SK-N-SH (cell line): ENCODE data around the gene HPS5. TPM values are rescaled to one million over a fixed set of nuclear protein-coding genes. Genes with fewer than 3 reads are reported as not detected.
"Not testable (repeated sequence)": the region's sequence is repeated elsewhere in the genome, so short reads cannot be mapped to it uniquely, and the experiment has no call there.

Experiments
- CTCF ChIA-PET: fragments of 300-600, 350-600 bp; formaldehyde crosslinking; extraction: SDS; loops from one replicate; lab custom pipeline; 2021; lab: Yijun Ruan, JAX
- POLR2A ChIA-PET: fragments of 350-600 bp; sonication (Branson Sonifier 250); formaldehyde crosslinking; extraction: SDS; loops from one replicate; lab custom pipeline; 2020; ENCODE audit warnings: antibody characterized with exemption, inconsistent platforms; lab: Yijun Ruan, JAX
- DNase-seq: peaks from one replicate; pipeline ENCODE4 v3.0.0; 2012
- H2AFZ ChIP-seq: fragments of 200-600 bp; sonication (generic); 2 replicates; pipeline ENCODE4 v1.8.1; 2016; ENCODE audit warnings: antibody characterized with exemption, mild to moderate bottlenecking, low read depth
- H3F3A ChIP-seq: fragments of 200-600 bp; sonication (generic); replicated peaks from 2 replicates; pipeline ENCODE3; 2016; ENCODE audit warnings: antibody characterized with exemption, mild to moderate bottlenecking; ENCODE audit not compliant: insufficient read depth
- H3K27ac ChIP-seq, 2 experiments: fragments of 200-500 bp in 1 of 2; fragments of 200-600 bp in 1 of 2; sonication (Bioruptor generic) in 1 of 2; sonication (generic), shearing (Covaris generic) in 1 of 2; 2 replicates each; pipeline versions ENCODE4 v1.5.1 to v1.6.1; 2014 to 2016; ENCODE audit warnings: low read depth in 2 of 2, inconsistent platforms in 1 of 2, low read length in 1 of 2, mild to moderate bottlenecking in 1 of 2, mixed read lengths in 1 of 2
- H3K27me3 ChIP-seq: fragments of 200-600 bp; sonication (generic), shearing (Covaris generic); 2 replicates; pipeline ENCODE4 v1.6.1; 2016; ENCODE audit warnings: mixed run types; ENCODE audit not compliant: insufficient read depth
- H3K36me3 ChIP-seq, 2 experiments: fragments of 200-500 bp in 1 of 2; fragments of 200-600 bp in 1 of 2; sonication (Bioruptor generic) in 1 of 2; sonication (generic) in 1 of 2; replicated peaks in 1 of 2; 2 replicates each; pipeline versions ENCODE3 to v1.5.1; 2014 to 2016; ENCODE audit warnings: low read length in 1 of 2, mild to moderate bottlenecking in 1 of 2; ENCODE audit not compliant: insufficient read depth in 2 of 2, control insufficient read depth in 1 of 2
- H3K4me1 ChIP-seq, 2 experiments: fragments of 200-500 bp in 1 of 2; fragments of 200-600 bp in 1 of 2; sonication (Bioruptor generic) in 1 of 2; sonication (generic), shearing (Covaris generic) in 1 of 2; 2 replicates each; pipeline versions ENCODE4 v1.5.1 to v1.6.1; 2014 to 2016; ENCODE audit warnings: low read depth in 1 of 2, low read length in 1 of 2, mixed run types in 1 of 2; ENCODE audit not compliant: insufficient read depth in 2 of 2, control insufficient read depth in 1 of 2
- H3K4me2 ChIP-seq: fragments of 200-600 bp; sonication (generic), shearing (Covaris generic); 2 replicates; pipeline ENCODE4 v1.6.1; 2017; ENCODE audit warnings: mixed run types
- H3K4me3 ChIP-seq, 2 experiments: fragments of 200-500 bp in 1 of 2; fragments of 200-600 bp in 1 of 2; sonication (Bioruptor generic) in 1 of 2; sonication (generic), shearing (Covaris generic) in 1 of 2; 2 replicates each; pipeline versions ENCODE4 v1.5.1 to v1.8.1; 2014 to 2016; ENCODE audit warnings: low read depth in 2 of 2, inconsistent platforms in 1 of 2, low read length in 1 of 2, mild to moderate bottlenecking in 1 of 2, mixed read lengths in 1 of 2, moderate library complexity in 1 of 2
- H3K79me2 ChIP-seq: fragments of 200-600 bp; sonication (generic); 2 replicates; pipeline ENCODE4 v1.8.1; 2017; ENCODE audit warnings: mild to moderate bottlenecking; ENCODE audit not compliant: insufficient read depth
- H3K9ac ChIP-seq: fragments of 200-600 bp; sonication (generic); 2 replicates; pipeline ENCODE4 v1.6.1; 2017; ENCODE audit warnings: mixed run types
- H3K9me2 ChIP-seq: fragments of 200-600 bp; sonication (generic); 2 replicates; pipeline ENCODE4 v1.6.1; 2017; ENCODE audit warnings: mixed run types
- H3K9me3 ChIP-seq: fragments of 200-600 bp; sonication (generic); 2 replicates; pipeline ENCODE4 v1.6.1; 2017; ENCODE audit warnings: mixed run types, mild to moderate bottlenecking, moderate library complexity
- H4K20me1 ChIP-seq: fragments of 200-600 bp; sonication (generic); 2 replicates; pipeline ENCODE4 v1.6.1; 2017; ENCODE audit warnings: mild to moderate bottlenecking, mixed run types; ENCODE audit not compliant: insufficient read depth
- EZH2phosphoT487 ChIP-seq: fragments of 200-600 bp; sonication (generic); IDR thresholded peaks from 2 replicates; pipeline ENCODE4 v1.6.1; 2017; ENCODE audit warnings: low read depth, mixed run types, mild to moderate bottlenecking, antibody characterized with exemption, moderate library complexity, borderline replicate concordance
- FOXM1 ChIP-seq: IDR thresholded peaks from 2 replicates; pipeline ENCODE4 v1.4.0; 2012; ENCODE audit warnings: low read depth, mild to moderate bottlenecking
- GABPA ChIP-seq: IDR thresholded peaks from 2 replicates; pipeline ENCODE4 v1.4.0; 2012; ENCODE audit warnings: low read depth, mild to moderate bottlenecking
- MXI1 ChIP-seq: IDR thresholded peaks from 2 replicates; pipeline ENCODE4 v1.6.1; 2012; ENCODE audit warnings: mild to moderate bottlenecking, low read depth, low read length, improper control_type of control experiment
- POLR2AphosphoS5 ChIP-seq: IDR thresholded peaks from 2 replicates; pipeline ENCODE4 v1.6.1; 2012; ENCODE audit warnings: low read depth, low read length
- RCOR1 ChIP-seq: fragments of 150-350 bp; IDR thresholded peaks from 2 replicates; pipeline ENCODE4 v1.6.1; 2017; ENCODE audit warnings: antibody characterized with exemption, low read length
- RFX5 ChIP-seq: IDR thresholded peaks from 2 replicates; pipeline ENCODE4 v1.6.1; 2012; ENCODE audit warnings: mild to moderate bottlenecking, improper control_type of control experiment, low read length
- SMC3 ChIP-seq: IDR thresholded peaks from 2 replicates; pipeline ENCODE4 v1.6.1; 2012; ENCODE audit warnings: low read depth, low read length, improper control_type of control experiment
- TCF12 ChIP-seq: IDR thresholded peaks from 2 replicates; pipeline ENCODE4 v1.4.0; 2012
- TEAD4 ChIP-seq: IDR thresholded peaks from 2 replicates; pipeline ENCODE4 v1.4.0; 2012; ENCODE audit warnings: mild to moderate bottlenecking, borderline replicate concordance; ENCODE audit not compliant: insufficient read depth
- WGBS: methylation state at CpG from one replicate; pipeline ENCODE4 v1.1.6; 2017; ENCODE audit warnings: low lambda C conversion rate; 5-methylcytosine and 5-hydroxymethylcytosine counted together
- polyA plus RNA-seq, 3 experiments: library from polyadenylated mRNA; depleted of rRNA; stranded (reverse); fragments of >200 nt; gene quantifications; 2 replicates each; pipeline ENCODE4 v1.2.3, GENCODE V29; 2012
- TF ChIP-seq, protein P1 (sequence below): IDR thresholded peaks from 2 replicates; pipeline ENCODE4 v1.4.0; 2012; ENCODE audit warnings: low read depth
- TF ChIP-seq, protein P2 (sequence below): fragments of 200-600 bp; sonication (generic); IDR thresholded peaks from 2 replicates; pipeline ENCODE4 v1.6.1; 2017; ENCODE audit warnings: antibody characterized with exemption, mild to moderate bottlenecking, moderate library complexity
- TF ChIP-seq, protein P3 (sequence below): fragments of 150-350 bp; IDR thresholded peaks from 2 replicates; pipeline ENCODE4 v1.6.1; 2016; ENCODE audit warnings: mild to moderate bottlenecking, low read depth, low read length

HPS5 gene
- polyA plus RNA-seq, 1 of the 3 experiments (the other 2 are of a cell fraction) = 8.2 TPM

DNA sequence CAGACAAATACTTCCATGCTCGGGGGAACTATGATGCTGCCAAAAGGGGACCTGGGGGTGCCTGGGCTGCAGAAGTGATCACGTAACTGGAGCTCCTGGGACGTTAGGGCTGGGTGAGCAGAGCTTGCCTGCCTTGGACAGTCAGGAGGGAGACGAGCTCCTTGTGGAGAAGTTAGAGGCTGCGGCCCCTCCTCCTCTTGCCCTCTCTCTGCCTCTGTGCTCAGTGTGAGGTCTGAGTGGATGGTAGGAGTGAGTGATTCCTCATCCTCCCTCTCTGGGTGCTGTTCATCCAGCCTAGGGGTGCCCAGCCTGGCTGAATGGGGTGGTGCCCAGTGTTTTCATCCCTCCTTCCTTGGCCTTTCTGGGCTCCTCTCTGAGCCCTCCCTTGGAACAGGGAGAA, 52.7 kb downstream of the HPS5 start:
- H3K9me2 ChIP-seq, H3K27ac ChIP-seq, DNase-seq, H3K4me3 ChIP-seq, H3K4me1 ChIP-seq, H2AFZ ChIP-seq, H3K9me3 ChIP-seq, H3F3A ChIP-seq, H3K4me2 ChIP-seq, H3K27me3 ChIP-seq, H3K79me2 ChIP-seq, POLR2A ChIA-PET, H4K20me1 ChIP-seq, H3K36me3 ChIP-seq, H3K9ac ChIP-seq: not testable (repeated sequence)
- WGBS = no CpG with 5 or more reads among the region's 5 CpGs
- CTCF ChIA-PET = interaction anchor here (1.5 to 1.6 kb wide), 2 partner anchors 25 to 163 kb away, joined by 3 to 5 read pairs; partner anchors contain the start of gene SAAL1

DNA sequence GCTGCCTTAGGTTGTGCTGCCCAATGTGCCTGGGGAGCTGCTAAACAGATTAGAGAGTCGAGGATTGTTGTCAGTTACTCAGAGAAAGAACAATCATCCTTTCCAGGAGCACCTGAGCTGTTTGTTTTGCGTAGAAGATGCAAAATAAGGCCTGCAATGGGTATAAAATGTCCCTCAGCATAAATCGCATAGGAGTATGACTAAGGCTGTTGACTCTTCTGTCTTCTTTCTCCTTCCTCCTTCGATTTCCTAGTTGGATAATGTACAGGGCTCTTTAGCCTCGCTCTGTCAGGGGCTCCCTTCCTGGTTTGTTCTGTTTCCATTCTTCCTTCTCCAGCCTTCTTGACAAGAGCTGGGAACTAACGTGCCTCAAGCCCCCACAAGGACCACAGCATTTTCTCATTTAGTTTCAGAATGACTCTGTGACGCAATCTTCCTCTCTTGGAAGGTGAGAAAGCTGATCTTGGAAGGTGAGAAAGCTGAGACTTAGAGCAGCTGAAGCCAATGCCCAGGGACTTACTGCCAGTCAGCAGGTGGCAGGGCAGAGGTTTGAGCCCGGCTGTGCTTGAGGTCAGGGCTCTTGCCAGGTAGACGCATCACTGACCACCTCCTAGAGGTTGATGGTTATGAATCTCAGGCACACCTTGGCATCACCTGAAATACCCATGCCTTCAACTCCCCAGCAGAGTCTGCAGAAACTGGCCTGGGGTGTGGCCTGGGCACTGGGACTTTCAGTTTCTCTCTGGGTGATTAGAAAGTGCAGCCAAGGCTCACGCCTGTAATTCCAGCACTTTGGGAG, 54.4 kb downstream of the HPS5 start:
- POLR2A ChIA-PET, H3K4me2 ChIP-seq: not testable (repeated sequence)

DNA sequence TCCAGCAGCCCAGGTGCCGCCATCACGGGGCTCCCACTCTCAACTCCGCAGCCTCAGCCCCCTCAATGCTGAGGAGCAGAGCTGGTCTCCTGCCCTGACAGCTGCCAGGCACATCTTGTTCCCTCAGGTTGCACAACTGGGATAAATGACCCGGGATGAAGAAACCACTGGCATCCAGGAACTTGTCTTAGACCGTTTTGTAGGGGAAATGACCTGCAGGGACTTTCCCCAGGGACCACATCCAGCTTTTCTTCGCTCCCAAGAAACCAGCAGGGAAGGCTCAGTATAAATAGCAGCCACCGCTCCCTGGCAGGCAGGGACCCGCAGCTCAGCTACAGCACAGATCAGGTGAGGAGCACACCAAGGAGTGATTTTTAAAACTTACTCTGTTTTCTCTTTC, 56.0 kb downstream of the HPS5 start, which contains the start of gene SAA1:
Gene SAA1, plus strand, starts transcription at position 316 of the 400 bp plus-strand sequence. CDS start 624 bp downstream, outside the sequence.
- Histone ChIP-seq H4K20me1 (no peaks in the 10 kb centered on the region), H3K79me2 (no peaks in the 10 kb centered on the region), H3K4me2 (no peak within 1 kb of the TSS), H3K36me3 (no peaks in the 10 kb centered on the region), H2AFZ (no peak within 1 kb of the TSS), H3K9me2 (no peaks in the 10 kb centered on the region), H3K4me3 (no peak within 1 kb of the TSS), H3K27me3 (no peaks in the 10 kb centered on the region), H3F3A (no peaks in the 10 kb centered on the region), H3K27ac (no peak within 1 kb of the TSS), H3K9me3 (no peaks in the 10 kb centered on the region), H3K4me1 (no peaks in the 10 kb centered on the region), H3K9ac (no peak within 1 kb of the TSS)
- no peak for DNase-seq
- CTCF ChIA-PET = interaction anchor here (0.8 to 1.2 kb wide), 2 partner anchors 22 to 95 kb away, joined by 3 to 4 read pairs; no protein-coding TSS in a partner anchor
- 49% methylated on average over 8 of the region's 8 CpGs for WGBS
- POLR2A ChIA-PET = no interaction called here
- no peak for TF ChIP-seq TCF12
- TF ChIP-seq, protein P1, sequence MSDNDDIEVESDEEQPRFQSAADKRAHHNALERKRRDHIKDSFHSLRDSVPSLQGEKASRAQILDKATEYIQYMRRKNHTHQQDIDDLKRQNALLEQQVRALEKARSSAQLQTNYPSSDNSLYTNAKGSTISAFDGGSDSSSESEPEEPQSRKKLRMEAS = no peak
- no peak for TF ChIP-seq GABPA
- TF ChIP-seq POLR2AphosphoS5 = no peak
- TF ChIP-seq SMC3 = no peak
- TF ChIP-seq RCOR1 = no peak
- TF ChIP-seq, protein P2, sequence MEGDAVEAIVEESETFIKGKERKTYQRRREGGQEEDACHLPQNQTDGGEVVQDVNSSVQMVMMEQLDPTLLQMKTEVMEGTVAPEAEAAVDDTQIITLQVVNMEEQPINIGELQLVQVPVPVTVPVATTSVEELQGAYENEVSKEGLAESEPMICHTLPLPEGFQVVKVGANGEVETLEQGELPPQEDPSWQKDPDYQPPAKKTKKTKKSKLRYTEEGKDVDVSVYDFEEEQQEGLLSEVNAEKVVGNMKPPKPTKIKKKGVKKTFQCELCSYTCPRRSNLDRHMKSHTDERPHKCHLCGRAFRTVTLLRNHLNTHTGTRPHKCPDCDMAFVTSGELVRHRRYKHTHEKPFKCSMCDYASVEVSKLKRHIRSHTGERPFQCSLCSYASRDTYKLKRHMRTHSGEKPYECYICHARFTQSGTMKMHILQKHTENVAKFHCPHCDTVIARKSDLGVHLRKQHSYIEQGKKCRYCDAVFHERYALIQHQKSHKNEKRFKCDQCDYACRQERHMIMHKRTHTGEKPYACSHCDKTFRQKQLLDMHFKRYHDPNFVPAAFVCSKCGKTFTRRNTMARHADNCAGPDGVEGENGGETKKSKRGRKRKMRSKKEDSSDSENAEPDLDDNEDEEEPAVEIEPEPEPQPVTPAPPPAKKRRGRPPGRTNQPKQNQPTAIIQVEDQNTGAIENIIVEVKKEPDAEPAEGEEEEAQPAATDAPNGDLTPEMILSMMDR = no peak
- TF ChIP-seq MXI1 = no peak
- TF ChIP-seq FOXM1 = no peak
- no peak for TF ChIP-seq TEAD4
- TF ChIP-seq EZH2phosphoT487 = no peak
- no peak for TF ChIP-seq RFX5
- TF ChIP-seq, protein P3, sequence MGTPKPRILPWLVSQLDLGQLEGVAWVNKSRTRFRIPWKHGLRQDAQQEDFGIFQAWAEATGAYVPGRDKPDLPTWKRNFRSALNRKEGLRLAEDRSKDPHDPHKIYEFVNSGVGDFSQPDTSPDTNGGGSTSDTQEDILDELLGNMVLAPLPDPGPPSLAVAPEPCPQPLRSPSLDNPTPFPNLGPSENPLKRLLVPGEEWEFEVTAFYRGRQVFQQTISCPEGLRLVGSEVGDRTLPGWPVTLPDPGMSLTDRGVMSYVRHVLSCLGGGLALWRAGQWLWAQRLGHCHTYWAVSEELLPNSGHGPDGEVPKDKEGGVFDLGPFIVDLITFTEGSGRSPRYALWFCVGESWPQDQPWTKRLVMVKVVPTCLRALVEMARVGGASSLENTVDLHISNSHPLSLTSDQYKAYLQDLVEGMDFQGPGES = no peak

More for the DNA sequence above, 54.4 kb downstream of the HPS5 start:
- H3K27me3 ChIP-seq, H3K79me2 ChIP-seq, H4K20me1 ChIP-seq, H3K4me3 ChIP-seq, H3K9me3 ChIP-seq, CTCF ChIA-PET, H3K9ac ChIP-seq, H3K9me2 ChIP-seq, H3K27ac ChIP-seq, H3K4me1 ChIP-seq, H3F3A ChIP-seq, H3K36me3 ChIP-seq, DNase-seq, H2AFZ ChIP-seq: not testable (repeated sequence)
- 80% methylated on average over 8 of the region's 10 CpGs for WGBS
